Parathyroid adenoma (tissue), 2 donors: ENCODE measurements around the gene ESAM.

Experiments used
- H2AFZ ChIP-seq: fragments of 300-600 bp; sonication (generic); one replicate; pipeline ENCODE4 v1.7.0; 2017; ENCODE audit warnings: antibody characterized with exemption, mild to moderate bottlenecking
- H3K27ac ChIP-seq: fragments of 300-600 bp; sonication (generic); one replicate; pipeline ENCODE4 v1.7.0; 2017
- H3K27me3 ChIP-seq: fragments of 300-600 bp; sonication (generic); one replicate; pipeline ENCODE4 v1.7.0; 2017; ENCODE audit warnings: low read length; ENCODE audit not compliant: control insufficient read depth, insufficient read depth
- H3K36me3 ChIP-seq: fragments of 300-600 bp; sonication (generic); one replicate; pipeline ENCODE4 v1.7.0; 2017; ENCODE audit warnings: low read length; ENCODE audit not compliant: control insufficient read depth, insufficient read depth
- H3K4me1 ChIP-seq: fragments of 300-600 bp; sonication (generic); one replicate; pipeline ENCODE4 v1.7.0; 2017; ENCODE audit warnings: control low read depth
- H3K4me2 ChIP-seq: fragments of 300-600 bp; sonication (generic); one replicate; pipeline ENCODE4 v1.7.0; 2017; ENCODE audit warnings: low read length
- H3K4me3 ChIP-seq: fragments of 300-600 bp; sonication (generic); one replicate; pipeline ENCODE4 v1.7.0; 2017; ENCODE audit warnings: low read depth, low read length
- H3K79me2 ChIP-seq: fragments of 300-600 bp; sonication (generic); one replicate; pipeline ENCODE4 v1.7.0; 2017; ENCODE audit warnings: control low read depth
- H3K9ac ChIP-seq: fragments of 300-600 bp; sonication (generic); one replicate; pipeline ENCODE4 v1.7.0; 2017; ENCODE audit warnings: mild to moderate bottlenecking
- H3K9me3 ChIP-seq: fragments of 300-600 bp; sonication (generic); one replicate; pipeline ENCODE4 v1.7.0; 2017; ENCODE audit warnings: low read length; ENCODE audit not compliant: control insufficient read depth
- CTCF ChIP-seq: fragments of 300-600 bp; sonication (generic); IDR thresholded peaks from one replicate; pipeline ENCODE4 v1.7.0; 2017; ENCODE audit warnings: antibody characterized with exemption, mild to moderate bottlenecking
- donor health status: primary hyperparathyroidism.

Gene ESAM

GRCh38 chr11:124753624-124754023 lies 8.5 kb downstream of the ESAM start:
- Histone ChIP-seq H3K36me3 (no peaks in the 10 kb centered on the region), H3K4me3 (no peak overlapping the region), H3K4me2 (no peak overlapping the region), H3K79me2 (no peaks in the 10 kb centered on the region), H3K27ac (no peak overlapping the region), H2AFZ (no peak overlapping the region), H3K4me1 (no peaks in the 10 kb centered on the region), H3K9ac (no peak overlapping the region), H3K27me3 (no peaks in the 10 kb centered on the region), H3K9me3 (no peaks in the 10 kb centered on the region)
- no peak for TF ChIP-seq CTCF

GRCh38 chr11:124753205-124753604 lies 8.9 kb downstream of the ESAM start:
- H3K4me1 ChIP-seq: no peaks in the 10 kb centered on the region
- no peak overlapping the region for H2AFZ ChIP-seq
- no peak overlapping the region for H3K4me3 ChIP-seq
- H3K9me3 ChIP-seq: no peaks in the 10 kb centered on the region
- no peak for TF ChIP-seq CTCF
- H3K79me2 ChIP-seq: no peaks in the 10 kb centered on the region
- no peak overlapping the region for H3K27ac ChIP-seq
- H3K9ac ChIP-seq: no peak overlapping the region
- no peaks in the 10 kb centered on the region for H3K27me3 ChIP-seq
- H3K4me2 ChIP-seq: no peak overlapping the region
- H3K36me3 ChIP-seq: no peaks in the 10 kb centered on the region

GRCh38 chr11:124752471-124753102 lies 9.5 kb downstream of the ESAM start:
- Histone ChIP-seq H3K9ac (no peak overlapping the region), H3K4me1 (no peaks in the 10 kb centered on the region), H3K9me3 (no peaks in the 10 kb centered on the region), H3K27ac (no peak overlapping the region), H3K27me3 (no peaks in the 10 kb centered on the region), H3K4me3 (no peak overlapping the region), H3K79me2 (no peaks in the 10 kb centered on the region), H3K4me2 (no peak overlapping the region), H2AFZ (no peak overlapping the region), H3K36me3 (no peaks in the 10 kb centered on the region)
- no peak for TF ChIP-seq CTCF

- Histone ChIP-seq H3K36me3 (no peaks in the 10 kb centered on the region), H3K4me2 (no peak within 1 kb of the TSS), H3K4me1 (no peaks in the 10 kb centered on the region), H3K27ac (no peak within 1 kb of the TSS), H3K9me3 (no peaks in the 10 kb centered on the region), H3K27me3 (no peaks in the 10 kb centered on the region), H2AFZ (no peak within 1 kb of the TSS), H3K79me2 (no peaks in the 10 kb centered on the region), H3K4me3 (no peak within 1 kb of the TSS), H3K9ac (no peak within 1 kb of the TSS)
- TF ChIP-seq CTCF: no peak
These were observed 10.2 kb downstream of the ESAM start, which contains the start of gene VSIG2 for GRCh38 chr11:124751741-124752470. Gene VSIG2 (minus strand): TSS chr11:124752255. CDS start chr11:124752137, 118 bp downstream.

GRCh38 chr11:124751391-124751740 lies 10.7 kb downstream of the ESAM start:
- H3K4me1 ChIP-seq: no peaks in the 10 kb centered on the region
- no peak overlapping the region for H3K27ac ChIP-seq
- no peak overlapping the region for H3K4me3 ChIP-seq
- H2AFZ ChIP-seq: no peak overlapping the region
- TF ChIP-seq CTCF: no peak
- no peaks in the 10 kb centered on the region for H3K36me3 ChIP-seq
- H3K79me2 ChIP-seq: no peaks in the 10 kb centered on the region
- H3K27me3 ChIP-seq: no peaks in the 10 kb centered on the region
- H3K4me2 ChIP-seq: no peak overlapping the region
- no peak overlapping the region for H3K9ac ChIP-seq
- no peaks in the 10 kb centered on the region for H3K9me3 ChIP-seq
